MM.1S (cell line): ENCODE results near the gene TBX18.

Experiments used
- DNase-seq: peaks from one replicate; pipeline ENCODE4 v3.0.0-alpha.2; 2015
- H2AFZ ChIP-seq: fragments of 300-600 bp; sonication (generic); 2 replicates; pipeline ENCODE4 v1.6.0; 2016; ENCODE audit warnings: antibody characterized with exemption, low read length
- H3F3A ChIP-seq: fragments of 300-600 bp; sonication (generic); 2 replicates; pipeline ENCODE4 v1.6.1; 2016; ENCODE audit warnings: mild to moderate bottlenecking, antibody characterized with exemption, low read length, moderate library complexity, mixed read lengths; ENCODE audit not compliant: insufficient read depth
- H3K27ac ChIP-seq: fragments of 300-600 bp; sonication (generic); 2 replicates; pipeline ENCODE4 v1.5.1; 2016; ENCODE audit warnings: mild to moderate bottlenecking, low read length
- H3K27me3 ChIP-seq: fragments of 300-600 bp; sonication (generic); replicated peaks from 2 replicates; pipeline ENCODE4 v1.6.0; 2016; ENCODE audit warnings: low read length; ENCODE audit not compliant: insufficient read depth
- H3K36me3 ChIP-seq: fragments of 300-600 bp; sonication (generic); replicated peaks from 2 replicates; pipeline ENCODE4 v1.6.1; 2016; ENCODE audit warnings: mild to moderate bottlenecking, low read length, mixed read lengths; ENCODE audit not compliant: insufficient read depth
- H3K4me1 ChIP-seq: fragments of 300-600 bp; sonication (generic); 2 replicates; pipeline ENCODE4 v1.6.1; 2016; ENCODE audit warnings: low read length, mixed read lengths
- H3K4me2 ChIP-seq: fragments of 300-600 bp; sonication (generic); 2 replicates; pipeline ENCODE4 v1.6.0; 2016; ENCODE audit warnings: low read depth, low read length
- H3K4me3 ChIP-seq: fragments of 300-600 bp; sonication (generic); 2 replicates; pipeline ENCODE4 v1.5.1; 2016; ENCODE audit warnings: low read length, mixed read lengths
- H3K79me2 ChIP-seq: fragments of 300-600 bp; sonication (generic); 2 replicates; pipeline ENCODE4 v1.6.1; 2016; ENCODE audit warnings: mixed run types, low read length, mixed read lengths
- H3K9ac ChIP-seq: fragments of 300-600 bp; sonication (generic); 2 replicates; pipeline ENCODE4 v1.6.1; 2016; ENCODE audit warnings: low read length, mixed read lengths
- H3K9me2 ChIP-seq: fragments of 300-600 bp; sonication (generic); replicated peaks from 2 replicates; pipeline ENCODE4 v1.6.1; 2016; ENCODE audit warnings: mild to moderate bottlenecking, low read length, mixed read lengths; ENCODE audit not compliant: insufficient read depth
- H3K9me3 ChIP-seq: fragments of 300-600 bp; sonication (generic); replicated peaks from 2 replicates; pipeline ENCODE4 v1.6.1; 2016; ENCODE audit warnings: mild to moderate bottlenecking, low read length, mixed read lengths; ENCODE audit not compliant: insufficient read depth
- H4K20me1 ChIP-seq: fragments of 300-600 bp; sonication (generic); 2 replicates; pipeline ENCODE4 v1.6.1; 2016; ENCODE audit warnings: mild to moderate bottlenecking, low read length, moderate library complexity, mixed read lengths; ENCODE audit not compliant: insufficient read depth
- EZH2 ChIP-seq: fragments of 300-600 bp; sonication (generic); optimal IDR thresholded peaks from 2 replicates; pipeline ENCODE3; 2017; ENCODE audit warnings: low read depth, mild to moderate bottlenecking, antibody characterized with exemption, low read length, mixed read lengths
- EZH2phosphoT487 ChIP-seq: fragments of 300-600 bp; sonication (generic); IDR thresholded peaks from 2 replicates; pipeline ENCODE4 v1.6.1; 2018; ENCODE audit warnings: antibody characterized with exemption, low read length
- TF ChIP-seq, protein P1 (sequence below): fragments of 300-600 bp; sonication (generic); IDR thresholded peaks from 2 replicates; pipeline ENCODE4 v1.5.1; 2016; ENCODE audit warnings: antibody characterized with exemption, low read length, mixed read lengths

TBX18 gene

DNA sequence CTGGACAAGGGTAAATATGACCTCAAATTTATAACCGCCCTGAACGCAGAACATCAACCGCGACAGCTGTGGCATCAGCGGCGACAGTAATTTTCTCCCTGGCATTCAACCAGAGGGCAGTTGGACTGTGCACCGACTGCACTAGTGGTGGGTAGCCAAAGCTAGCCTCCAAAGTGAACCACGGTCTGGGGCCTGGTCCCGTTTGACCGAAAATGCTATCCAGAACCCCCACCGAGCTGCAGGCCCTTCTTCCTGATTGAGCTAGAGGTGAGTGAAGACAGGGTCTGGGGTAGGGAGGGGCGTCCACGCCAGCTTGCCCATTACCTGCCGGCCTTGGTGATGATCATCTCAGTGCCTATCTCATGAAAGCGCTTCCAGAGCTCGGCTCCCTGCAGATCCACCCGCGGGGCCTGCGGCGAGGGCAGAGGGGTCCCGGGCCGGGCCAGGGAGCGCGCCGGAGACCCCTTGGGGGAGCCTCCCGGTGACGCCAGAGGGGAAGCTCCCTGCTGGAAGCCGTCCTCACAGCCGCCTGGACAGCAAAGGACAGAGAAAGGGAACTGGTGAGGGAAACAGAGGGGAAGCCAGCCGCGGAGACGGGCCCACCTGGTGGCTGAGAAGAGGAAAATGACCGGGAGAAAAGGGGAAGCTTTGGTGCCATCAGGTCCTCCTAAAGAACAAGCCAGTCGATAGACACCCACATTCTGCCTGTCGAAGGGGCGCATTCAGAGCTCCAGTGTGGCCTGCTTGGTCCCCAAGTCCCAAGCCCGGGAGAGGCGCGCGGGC, 2.0 kb downstream of the TBX18 start:
- Histone ChIP-seq H3K4me1 (no peaks in the 10 kb centered on the region), H3K79me2 (no peaks in the 10 kb centered on the region), H3K9ac (no peak overlapping the region), H3K27me3 (no peaks in the 10 kb centered on the region), H3K9me2 (no peaks in the 10 kb centered on the region), H3F3A (no peaks in the 10 kb centered on the region), H2AFZ (no peak overlapping the region), H3K4me3 (no peak overlapping the region), H3K4me2 (no peak overlapping the region), H3K27ac (no peak overlapping the region), H3K36me3 (no peaks in the 10 kb centered on the region), H4K20me1 (no peaks in the 10 kb centered on the region), H3K9me3 (no peaks in the 10 kb centered on the region)
- TF ChIP-seq EZH2phosphoT487, result no peak
- no peak for TF ChIP-seq EZH2
- TF ChIP-seq, protein P1, sequence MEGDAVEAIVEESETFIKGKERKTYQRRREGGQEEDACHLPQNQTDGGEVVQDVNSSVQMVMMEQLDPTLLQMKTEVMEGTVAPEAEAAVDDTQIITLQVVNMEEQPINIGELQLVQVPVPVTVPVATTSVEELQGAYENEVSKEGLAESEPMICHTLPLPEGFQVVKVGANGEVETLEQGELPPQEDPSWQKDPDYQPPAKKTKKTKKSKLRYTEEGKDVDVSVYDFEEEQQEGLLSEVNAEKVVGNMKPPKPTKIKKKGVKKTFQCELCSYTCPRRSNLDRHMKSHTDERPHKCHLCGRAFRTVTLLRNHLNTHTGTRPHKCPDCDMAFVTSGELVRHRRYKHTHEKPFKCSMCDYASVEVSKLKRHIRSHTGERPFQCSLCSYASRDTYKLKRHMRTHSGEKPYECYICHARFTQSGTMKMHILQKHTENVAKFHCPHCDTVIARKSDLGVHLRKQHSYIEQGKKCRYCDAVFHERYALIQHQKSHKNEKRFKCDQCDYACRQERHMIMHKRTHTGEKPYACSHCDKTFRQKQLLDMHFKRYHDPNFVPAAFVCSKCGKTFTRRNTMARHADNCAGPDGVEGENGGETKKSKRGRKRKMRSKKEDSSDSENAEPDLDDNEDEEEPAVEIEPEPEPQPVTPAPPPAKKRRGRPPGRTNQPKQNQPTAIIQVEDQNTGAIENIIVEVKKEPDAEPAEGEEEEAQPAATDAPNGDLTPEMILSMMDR, result no peak
- DNase-seq, result no peak

DNA sequence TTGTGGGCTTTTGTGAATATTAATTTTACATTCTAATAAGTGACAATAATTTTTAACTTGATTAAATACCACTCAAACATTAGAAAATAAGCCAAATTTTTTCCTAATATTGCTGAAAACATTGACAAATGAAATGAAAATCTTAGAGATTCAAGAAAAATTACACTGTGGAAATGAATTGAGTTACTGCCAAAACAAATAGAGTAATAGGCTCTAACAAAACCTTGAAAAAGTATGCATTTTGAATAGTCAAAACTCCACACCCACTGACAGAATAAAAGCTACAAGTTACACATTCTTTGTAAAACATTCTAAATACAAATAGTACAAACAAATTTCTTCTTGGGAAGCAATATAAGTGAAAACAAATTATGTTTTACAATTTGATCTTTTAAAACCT, 5.9 kb downstream of the TBX18 start:
- Histone ChIP-seq H2AFZ (no peak overlapping the region), H3K4me2 (no peak overlapping the region), H3K4me1 (no peaks in the 10 kb centered on the region), H3K27me3 (no peaks in the 10 kb centered on the region), H3K9me2 (no peaks in the 10 kb centered on the region), H3K36me3 (no peaks in the 10 kb centered on the region), H3K79me2 (no peaks in the 10 kb centered on the region), H3K9me3 (no peaks in the 10 kb centered on the region), H3F3A (no peaks in the 10 kb centered on the region), H3K27ac (no peak overlapping the region), H3K9ac (no peak overlapping the region), H4K20me1 (no peaks in the 10 kb centered on the region), H3K4me3 (no peak overlapping the region)
- no peak for DNase-seq
- TF ChIP-seq EZH2 (no peak), EZH2phosphoT487 (no peak)
- TF ChIP-seq, protein P1, result no peak

DNA sequence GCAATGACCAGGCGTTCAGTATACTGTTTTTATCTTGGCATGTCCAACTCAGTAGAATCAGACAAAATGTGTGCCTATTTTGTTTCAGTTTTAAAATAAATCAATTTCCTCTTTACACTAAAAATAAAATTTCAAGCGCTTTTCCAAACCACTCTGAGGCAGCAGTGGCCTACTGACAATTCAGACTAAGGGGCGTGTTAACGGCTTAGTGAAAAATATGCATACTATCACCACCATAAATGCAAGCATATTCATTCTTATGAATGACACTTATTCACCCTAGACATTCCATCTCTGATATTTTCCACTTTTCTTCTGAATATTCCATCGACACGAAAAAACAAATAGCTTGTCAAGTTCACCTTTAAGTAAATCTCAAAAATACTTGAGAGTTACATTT, 7.5 kb downstream of the TBX18 start:
- Histone ChIP-seq H3K27me3 (no peaks in the 10 kb centered on the region), H3K4me1 (no peaks in the 10 kb centered on the region), H3K9me2 (no peaks in the 10 kb centered on the region), H3K9ac (no peak overlapping the region), H3K36me3 (no peaks in the 10 kb centered on the region), H3K79me2 (no peaks in the 10 kb centered on the region), H2AFZ (no peak overlapping the region), H3K4me2 (no peak overlapping the region), H3K4me3 (no peak overlapping the region), H3K9me3 (no peaks in the 10 kb centered on the region), H3K27ac (no peak overlapping the region), H3F3A (no peaks in the 10 kb centered on the region), H4K20me1 (no peaks in the 10 kb centered on the region)
- TF ChIP-seq EZH2phosphoT487 (no peak), EZH2 (no peak)
- TF ChIP-seq, protein P1, result no peak
- DNase-seq, result no peak
